ENCODE measurements around the gene GPBP1L1.

GPBP1L1 gene

DNA sequence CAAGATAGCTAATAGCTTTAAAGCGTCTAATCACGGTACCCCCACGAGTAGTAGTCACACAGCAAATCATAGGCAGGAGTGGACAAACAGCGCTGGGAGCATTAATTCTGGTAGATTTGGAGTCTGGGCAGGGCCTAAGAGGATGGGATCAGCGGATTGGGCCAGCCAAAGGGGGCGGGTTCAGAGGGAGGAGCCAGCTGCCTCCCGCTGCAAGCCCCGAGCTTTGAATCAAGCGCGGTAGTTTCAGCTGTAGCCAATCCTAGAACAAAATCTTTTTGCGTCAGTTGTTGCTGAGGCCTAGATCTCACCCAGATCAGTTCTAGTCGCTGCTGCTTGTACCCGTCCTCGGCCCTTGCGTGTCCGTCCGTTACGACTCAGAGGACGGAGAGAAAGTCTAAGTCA is 103.1 kb downstream of the GPBP1L1 start:
- peak overlapping the region; percentile 100 for H3K4me3 ChIP-seq (ENCODE audit: low read depth, low read length)
- TF ChIP-seq, protein P1, sequence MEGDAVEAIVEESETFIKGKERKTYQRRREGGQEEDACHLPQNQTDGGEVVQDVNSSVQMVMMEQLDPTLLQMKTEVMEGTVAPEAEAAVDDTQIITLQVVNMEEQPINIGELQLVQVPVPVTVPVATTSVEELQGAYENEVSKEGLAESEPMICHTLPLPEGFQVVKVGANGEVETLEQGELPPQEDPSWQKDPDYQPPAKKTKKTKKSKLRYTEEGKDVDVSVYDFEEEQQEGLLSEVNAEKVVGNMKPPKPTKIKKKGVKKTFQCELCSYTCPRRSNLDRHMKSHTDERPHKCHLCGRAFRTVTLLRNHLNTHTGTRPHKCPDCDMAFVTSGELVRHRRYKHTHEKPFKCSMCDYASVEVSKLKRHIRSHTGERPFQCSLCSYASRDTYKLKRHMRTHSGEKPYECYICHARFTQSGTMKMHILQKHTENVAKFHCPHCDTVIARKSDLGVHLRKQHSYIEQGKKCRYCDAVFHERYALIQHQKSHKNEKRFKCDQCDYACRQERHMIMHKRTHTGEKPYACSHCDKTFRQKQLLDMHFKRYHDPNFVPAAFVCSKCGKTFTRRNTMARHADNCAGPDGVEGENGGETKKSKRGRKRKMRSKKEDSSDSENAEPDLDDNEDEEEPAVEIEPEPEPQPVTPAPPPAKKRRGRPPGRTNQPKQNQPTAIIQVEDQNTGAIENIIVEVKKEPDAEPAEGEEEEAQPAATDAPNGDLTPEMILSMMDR (IDR thresholded peaks at IDR 0.05; ENCODE audit: borderline replicate concordance, insufficient read depth, low read depth, low read length), result no peak
